NCI-H82 treated with DMSO at 0.1 percent for 48 hours (cell line): ENCODE measurements around the gene B4GALT1.
A peak's percentile ranks its signal among the peaks of the same experiment; 100 is the strongest.

Experiments used
- DNase-seq: peaks from one replicate; lab custom pipeline; 2025; ENCODE audit not compliant: unreplicated experiment; lab: John Stamatoyannopoulos, UW

B4GALT1 gene

GRCh38 chr9:33142535-33142934 lies 24.6 kb downstream of the B4GALT1 start:
- DNase-seq, result no peak

- DNase-seq, result no peak
These were observed 26.5 kb downstream of the B4GALT1 start for GRCh38 chr9:33140401-33141360.

- peak; percentile 42 for DNase-seq
These were observed 27.5 kb downstream of the B4GALT1 start for GRCh38 chr9:33139421-33140228.

GRCh38 chr9:33138768-33139167 lies 28.4 kb downstream of the B4GALT1 start:
- DNase-seq, result no peak

GRCh38 chr9:33137781-33138264 lies 29.3 kb downstream of the B4GALT1 start:
- DNase-seq, result no peak

GRCh38 chr9:33136721-33137670 lies 30.1 kb downstream of the B4GALT1 start:
- no peak for DNase-seq

- no peak for DNase-seq
These were observed 31.6 kb downstream of the B4GALT1 start for GRCh38 chr9:33135470-33135958.

GRCh38 chr9:33135031-33135461 lies 32.1 kb downstream of the B4GALT1 start:
- no peak for DNase-seq

GRCh38 chr9:33133186-33133585 lies 34.0 kb downstream of the B4GALT1 start:
- no peak for DNase-seq

- no peak for DNase-seq
These were observed 35.1 kb downstream of the B4GALT1 start for GRCh38 chr9:33131790-33132772.

GRCh38 chr9:33130961-33131789 lies 36.0 kb downstream of the B4GALT1 start:
- DNase-seq, result no peak

- no peak for DNase-seq
These were observed 37.0 kb downstream of the B4GALT1 start for GRCh38 chr9:33129886-33130881.

GRCh38 chr9:33129251-33129885 lies 37.8 kb downstream of the B4GALT1 start:
- DNase-seq, result no peak

GRCh38 chr9:33128570-33128969 lies 38.6 kb downstream of the B4GALT1 start:
- peak; percentile 74 for DNase-seq

GRCh38 chr9:33127881-33128280 lies 39.3 kb downstream of the B4GALT1 start:
- DNase-seq, result no peak
